Stimulated activated memory B cell treated with anti-CD40 and anti-IgM and Interleukin-4, amounts not matched to agents 10 μg/mL and 1 μg/mL and 100 μg/mL, for 72 hours (primary cell): ENCODE results near the gene CYP4Z1.
"Not testable (repeated sequence)": the region's sequence is repeated elsewhere in the genome, so short reads cannot be mapped to it uniquely, and the experiment has no call there.

ENCODE experiments used
- ATAC-seq: fragments of 150-1000 bp; cut with Tn5 transposase; 2 replicates; pipeline ENCODE4 v1.10.0; 2021
- H3K27ac Mint-ChIP-seq: one replicate; pipeline ENCODE4 v1.8.0; 2022; ENCODE audit warnings: mild to moderate bottlenecking, mixed read lengths
- H3K27me3 Mint-ChIP-seq: one replicate; pipeline ENCODE4 v1.8.0; 2022; ENCODE audit warnings: mixed read lengths
- H3K36me3 Mint-ChIP-seq: one replicate; pipeline ENCODE4 v1.8.0; 2022; ENCODE audit warnings: mixed read lengths
- H3K4me1 Mint-ChIP-seq: one replicate; pipeline ENCODE4 v1.8.0; 2022; ENCODE audit warnings: mixed read lengths
- H3K4me3 Mint-ChIP-seq: one replicate; pipeline ENCODE4 v1.8.0; 2022; ENCODE audit warnings: mild to moderate bottlenecking, moderate library complexity, mixed read lengths
- H3K9me3 Mint-ChIP-seq: one replicate; pipeline ENCODE4 v1.8.0; 2022; ENCODE audit warnings: mixed read lengths

CYP4Z1 gene

GRCh38 chr1:47107851-47108574 is 41.0 kb downstream of the CYP4Z1 start:
- not testable (repeated sequence) for H3K27me3 Mint-ChIP-seq, H3K36me3 Mint-ChIP-seq, H3K4me1 Mint-ChIP-seq, H3K27ac Mint-ChIP-seq, H3K9me3 Mint-ChIP-seq, H3K4me3 Mint-ChIP-seq, ATAC-seq

GRCh38 chr1:47109482-47109881 is 42.5 kb downstream of the CYP4Z1 start:
- H3K4me3 Mint-ChIP-seq, H3K9me3 Mint-ChIP-seq, H3K4me1 Mint-ChIP-seq, H3K36me3 Mint-ChIP-seq, H3K27me3 Mint-ChIP-seq, ATAC-seq, H3K27ac Mint-ChIP-seq: not testable (repeated sequence)

GRCh38 chr1:47113178-47113577 is 46.1 kb downstream of the CYP4Z1 start:
- H3K36me3 Mint-ChIP-seq = no peaks in the 10 kb centered on the region
- peaks cover 4% of the 10 kb centered on the region for H3K9me3 Mint-ChIP-seq
- H3K4me1 Mint-ChIP-seq = no peaks in the 10 kb centered on the region
- H3K4me3 Mint-ChIP-seq = no peak overlapping the region
- no peak overlapping the region for H3K27ac Mint-ChIP-seq
- H3K27me3 Mint-ChIP-seq = peaks cover 8% of the 10 kb centered on the region
- no peak for ATAC-seq

- ATAC-seq, H3K9me3 Mint-ChIP-seq: not testable (repeated sequence)
These were observed 54.0 kb downstream of the CYP4Z1 start for GRCh38 chr1:47121039-47121438.

GRCh38 chr1:47124834-47125233 is 57.8 kb downstream of the CYP4Z1 start:
- H3K4me3 Mint-ChIP-seq, ATAC-seq, H3K4me1 Mint-ChIP-seq, H3K27ac Mint-ChIP-seq, H3K36me3 Mint-ChIP-seq, H3K27me3 Mint-ChIP-seq: not testable (repeated sequence)
- peaks cover 12% of the 10 kb centered on the region for H3K9me3 Mint-ChIP-seq

More at GRCh38 chr1:47121039-47121438, 54.0 kb downstream of the CYP4Z1 start:
- H3K4me3 Mint-ChIP-seq, H3K4me1 Mint-ChIP-seq, H3K27me3 Mint-ChIP-seq, H3K36me3 Mint-ChIP-seq, H3K27ac Mint-ChIP-seq: not testable (repeated sequence)

GRCh38 chr1:47126997-47127396 is 60.0 kb downstream of the CYP4Z1 start:
- not testable (repeated sequence) for H3K4me1 Mint-ChIP-seq, H3K27ac Mint-ChIP-seq, H3K36me3 Mint-ChIP-seq, H3K4me3 Mint-ChIP-seq, ATAC-seq, H3K27me3 Mint-ChIP-seq, H3K9me3 Mint-ChIP-seq

GRCh38 chr1:47128221-47128620 is 61.2 kb downstream of the CYP4Z1 start:
- H3K36me3 Mint-ChIP-seq = no peaks in the 10 kb centered on the region
- H3K27me3 Mint-ChIP-seq = peaks cover 9% of the 10 kb centered on the region
- H3K4me1 Mint-ChIP-seq = no peaks in the 10 kb centered on the region
- peaks cover 8% of the 10 kb centered on the region for H3K9me3 Mint-ChIP-seq
- no peak overlapping the region for H3K27ac Mint-ChIP-seq
- H3K4me3 Mint-ChIP-seq = no peak overlapping the region
- no peak for ATAC-seq

- not testable (repeated sequence) for H3K27me3 Mint-ChIP-seq, H3K27ac Mint-ChIP-seq, H3K36me3 Mint-ChIP-seq, H3K4me3 Mint-ChIP-seq, H3K4me1 Mint-ChIP-seq, H3K9me3 Mint-ChIP-seq, ATAC-seq
These were observed 61.8 kb downstream of the CYP4Z1 start for GRCh38 chr1:47128854-47129253.

- not testable (repeated sequence) for H3K27me3 Mint-ChIP-seq, H3K36me3 Mint-ChIP-seq, H3K4me1 Mint-ChIP-seq, H3K4me3 Mint-ChIP-seq, ATAC-seq, H3K27ac Mint-ChIP-seq, H3K9me3 Mint-ChIP-seq
These were observed 62.6 kb downstream of the CYP4Z1 start for GRCh38 chr1:47129489-47130230.

- H3K4me3 Mint-ChIP-seq, ATAC-seq, H3K4me1 Mint-ChIP-seq, H3K27me3 Mint-ChIP-seq, H3K9me3 Mint-ChIP-seq, H3K27ac Mint-ChIP-seq, H3K36me3 Mint-ChIP-seq: not testable (repeated sequence)
These were observed 65.6 kb downstream of the CYP4Z1 start for GRCh38 chr1:47132665-47133064.

- no peak for ATAC-seq
These were observed 70.2 kb downstream of the CYP4Z1 start, which contains the start of gene CYP4A22 for GRCh38 chr1:47137198-47137597. Gene CYP4A22, plus strand, starts transcription at chr1:47137441. Its CDS starts 45 bp downstream, at chr1:47137486.

GRCh38 chr1:47137925-47138615 is 71.0 kb downstream of the CYP4Z1 start:
- peaks cover 10% of the 10 kb centered on the region for H3K27me3 Mint-ChIP-seq
- no peak for ATAC-seq
- H3K4me1 Mint-ChIP-seq = no peaks in the 10 kb centered on the region
- H3K36me3 Mint-ChIP-seq = no peaks in the 10 kb centered on the region
- H3K9me3 Mint-ChIP-seq = no peaks in the 10 kb centered on the region
- H3K27ac Mint-ChIP-seq = no peak overlapping the region
- no peak overlapping the region for H3K4me3 Mint-ChIP-seq

More at GRCh38 chr1:47137198-47137597, 70.2 kb downstream of the CYP4Z1 start, which contains the start of gene CYP4A22:
- H3K27me3 Mint-ChIP-seq = peaks cover 6% of the 10 kb centered on the region
- H3K27ac Mint-ChIP-seq = no peak within 1 kb of the TSS
- H3K4me1 Mint-ChIP-seq = no peaks in the 10 kb centered on the region
- H3K4me3 Mint-ChIP-seq = no peak within 1 kb of the TSS
- H3K9me3 Mint-ChIP-seq = no peaks in the 10 kb centered on the region
- H3K36me3 Mint-ChIP-seq = no peaks in the 10 kb centered on the region

- H3K27ac Mint-ChIP-seq, H3K4me3 Mint-ChIP-seq, ATAC-seq, H3K4me1 Mint-ChIP-seq, H3K36me3 Mint-ChIP-seq, H3K9me3 Mint-ChIP-seq: not testable (repeated sequence)
- H3K27me3 Mint-ChIP-seq = peaks cover 10% of the 10 kb centered on the region
These were observed 73.3 kb downstream of the CYP4Z1 start for GRCh38 chr1:47140358-47140757.

- ATAC-seq = not testable (repeated sequence)
These were observed 76.6 kb downstream of the CYP4Z1 start for GRCh38 chr1:47143654-47144053.

GRCh38 chr1:47146495-47146894 is 79.5 kb downstream of the CYP4Z1 start:
- H3K27ac Mint-ChIP-seq, H3K4me1 Mint-ChIP-seq, H3K9me3 Mint-ChIP-seq, ATAC-seq, H3K4me3 Mint-ChIP-seq, H3K36me3 Mint-ChIP-seq: not testable (repeated sequence)
- H3K27me3 Mint-ChIP-seq = peaks cover 52% of the 10 kb centered on the region

More at GRCh38 chr1:47143654-47144053, 76.6 kb downstream of the CYP4Z1 start:
- not testable (repeated sequence) for H3K36me3 Mint-ChIP-seq, H3K4me3 Mint-ChIP-seq, H3K9me3 Mint-ChIP-seq, H3K27ac Mint-ChIP-seq, H3K4me1 Mint-ChIP-seq
- H3K27me3 Mint-ChIP-seq = peaks cover 25% of the 10 kb centered on the region
